Activated CD4-positive, alpha-beta memory T cell treated with anti-CD3 and anti-CD28 coated beads for 36 hours (primary cell): ENCODE data around the gene R3HDM4. TPM values are rescaled to one million over a fixed set of nuclear protein-coding genes. Genes with fewer than 3 reads are reported as not detected.

Source experiments
- CTCF ChIA-PET: fragments of 350-600 bp; sonication (Branson Sonifier 250); formaldehyde crosslinking; loops from one replicate; lab custom pipeline; 2021; ENCODE audit warnings: antibody characterized with exemption, inconsistent platforms; lab: Charles Lee
- POLR2A ChIA-PET: fragments of 350-600 bp; sonication (Branson Sonifier 250); formaldehyde crosslinking; loops from one replicate; lab custom pipeline; 2021; ENCODE audit warnings: antibody characterized with exemption; lab: Charles Lee
- DNase-seq: peaks from one replicate; pipeline ENCODE4 v3.0.0-alpha.2; 2020
- H3K27ac Mint-ChIP-seq: one replicate; pipeline ENCODE4 v1.8.0; 2021; ENCODE audit warnings: mixed read lengths
- H3K27me3 Mint-ChIP-seq: one replicate; pipeline ENCODE4 v1.8.0; 2021; ENCODE audit warnings: mixed read lengths
- H3K36me3 Mint-ChIP-seq: one replicate; pipeline ENCODE4 v1.8.0; 2021; ENCODE audit warnings: mixed read lengths
- H3K4me1 Mint-ChIP-seq: one replicate; pipeline ENCODE4 v1.8.0; 2021; ENCODE audit warnings: low read depth, mixed read lengths
- H3K4me3 Mint-ChIP-seq: one replicate; pipeline ENCODE4 v1.8.0; 2021; ENCODE audit warnings: mild to moderate bottlenecking, mixed read lengths
- H3K9me3 Mint-ChIP-seq: one replicate; pipeline ENCODE4 v1.8.0; 2021; ENCODE audit warnings: mixed read lengths
- intact Hi-C: fragments of 100-400 bp; cut with micrococcal nuclease; formaldehyde crosslinking; loops from one replicate; pipeline ENCODE4 v1.15.1; 2023
- total RNA-seq, 2 experiments: library from RNA; stranded (reverse); gene quantifications; one replicate each; pipeline ENCODE4 v1.2.3, GENCODE V29; 2021

The R3HDM4 gene
- total RNA-seq, 2 experiments from 2014 or later: 80.4 to 81.4 TPM

DNA sequence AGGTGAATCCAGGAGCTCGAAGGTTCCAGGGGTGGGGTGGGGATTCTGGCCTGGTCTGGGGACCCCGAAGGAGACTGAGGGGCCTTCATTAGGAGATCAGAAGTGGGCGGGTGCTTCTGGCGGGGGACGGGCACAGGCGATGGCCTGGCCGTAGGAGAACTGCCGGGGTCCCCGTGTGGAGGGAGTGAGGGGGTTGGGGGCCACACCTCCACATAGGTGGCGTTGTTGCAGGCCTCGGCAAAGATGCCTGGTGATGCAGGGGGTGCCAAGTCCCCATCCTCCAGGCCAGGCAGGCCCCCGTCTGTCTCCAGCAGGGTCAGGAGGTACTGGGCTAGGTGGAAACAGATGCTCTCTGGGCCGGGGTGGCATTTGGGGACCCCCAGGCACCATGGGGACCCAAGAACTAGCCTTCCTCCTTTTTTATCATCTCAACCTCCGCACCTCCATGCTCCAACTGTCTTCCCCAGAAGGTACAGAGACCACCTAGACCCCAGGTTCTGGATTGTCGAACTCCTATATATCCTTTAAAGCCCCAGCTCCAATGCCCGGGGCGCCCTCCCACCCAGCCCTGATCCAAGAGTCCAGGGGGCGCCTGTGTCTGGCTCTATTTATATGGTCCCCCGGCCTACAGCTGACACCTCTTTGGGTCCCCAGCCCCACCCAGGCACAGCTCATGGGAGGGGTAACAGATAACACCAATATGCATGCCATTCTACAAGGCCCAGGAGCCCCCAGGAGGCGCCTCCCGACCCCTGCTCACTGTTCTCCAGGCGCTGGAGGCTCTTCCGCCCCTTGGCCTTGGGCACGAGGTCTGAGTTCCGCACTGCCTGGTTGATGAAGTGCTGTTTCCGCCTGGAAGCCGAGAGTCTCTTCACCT lies 11.6 kb downstream of the R3HDM4 start:
- H3K4me1 Mint-ChIP-seq: peaks cover 20% of the 10 kb centered on the region
- POLR2A ChIA-PET: interaction anchor here (1.1 kb wide), 1 partner anchor 9 kb away, joined by 3 read pairs; the partner anchor contains the start of genes MED16 and RNU6-9
- H3K27me3 Mint-ChIP-seq: no peaks in the 10 kb centered on the region
- H3K27ac Mint-ChIP-seq: no peak overlapping the region
- no peak overlapping the region for H3K4me3 Mint-ChIP-seq
- intact Hi-C loops: no loop called here
- H3K9me3 Mint-ChIP-seq: no peaks in the 10 kb centered on the region
- no peak for DNase-seq
- CTCF ChIA-PET: no interaction called here
- H3K36me3 Mint-ChIP-seq: peaks cover 18% of the 10 kb centered on the region

DNA sequence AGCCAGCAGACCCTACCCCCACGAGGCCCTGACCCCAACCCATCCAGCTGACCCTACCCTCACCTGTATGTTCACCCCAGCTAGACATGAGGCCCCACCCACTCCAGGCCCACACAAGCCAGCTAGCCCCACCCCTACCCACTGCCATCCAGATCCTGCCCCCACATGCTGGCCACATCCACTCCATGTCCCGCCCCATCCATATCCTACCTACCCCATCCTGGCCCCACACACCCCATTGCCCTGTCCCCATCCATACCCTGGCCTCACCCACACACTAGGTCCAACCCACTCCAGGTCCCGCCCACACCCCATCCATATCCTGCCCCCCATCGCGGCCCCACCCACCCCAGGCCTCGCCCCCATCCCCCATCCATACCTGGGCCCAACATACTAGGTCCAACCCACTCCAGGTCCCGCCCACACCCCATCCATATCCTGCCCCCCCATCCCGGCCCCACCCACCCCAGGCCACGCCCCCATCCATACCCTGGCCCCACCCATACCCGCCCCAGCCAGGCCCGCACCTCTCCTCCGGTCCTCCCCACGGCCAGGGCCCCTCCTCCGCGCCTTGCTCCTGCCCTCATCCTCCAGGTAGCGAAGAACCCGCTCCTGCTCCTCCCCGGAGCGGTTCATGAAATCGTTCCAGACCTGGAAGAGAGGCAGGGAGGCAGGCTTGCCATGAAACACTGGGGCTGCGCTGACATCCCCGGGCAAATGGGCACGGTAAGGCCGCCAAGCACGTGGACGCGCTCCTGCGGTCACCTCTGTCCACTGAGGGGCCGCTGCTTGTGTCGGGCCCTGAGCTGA lies 12.5 kb downstream of the R3HDM4 start:
- H3K36me3 Mint-ChIP-seq: peaks cover 19% of the 10 kb centered on the region
- POLR2A ChIA-PET: no interaction called here
- CTCF ChIA-PET: no interaction called here
- peaks cover 13% of the 10 kb centered on the region for H3K4me1 Mint-ChIP-seq
- intact Hi-C loops: no loop called here
- DNase-seq: peak; percentile 56
- no peaks in the 10 kb centered on the region for H3K9me3 Mint-ChIP-seq
- H3K27ac Mint-ChIP-seq: no peak overlapping the region
- H3K4me3 Mint-ChIP-seq: no peak overlapping the region
- no peaks in the 10 kb centered on the region for H3K27me3 Mint-ChIP-seq

DNA sequence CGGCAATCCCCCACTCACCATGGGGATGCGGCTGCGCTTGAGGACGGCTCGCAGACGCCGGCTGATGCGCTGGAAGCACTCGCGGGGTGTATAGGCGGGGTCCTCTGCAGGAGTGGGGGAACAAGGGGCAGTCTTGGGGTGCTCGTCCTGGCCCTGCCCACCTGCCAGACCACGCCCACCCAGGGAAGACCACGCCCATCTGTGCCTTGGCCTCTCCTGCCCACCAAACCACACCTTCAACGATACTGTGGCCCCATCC lies 13.0 kb downstream of the R3HDM4 start:
- Mint-ChIP-seq H3K27me3 (no peaks in the 10 kb centered on the region), H3K4me1 (peaks cover 13% of the 10 kb centered on the region), H3K4me3 (no peak overlapping the region), H3K36me3 (peaks cover 19% of the 10 kb centered on the region), H3K27ac (no peak overlapping the region), H3K9me3 (no peaks in the 10 kb centered on the region)
- intact Hi-C loops: no loop called here
- POLR2A ChIA-PET: no interaction called here
- CTCF ChIA-PET: no interaction called here
- DNase-seq: no peak

DNA sequence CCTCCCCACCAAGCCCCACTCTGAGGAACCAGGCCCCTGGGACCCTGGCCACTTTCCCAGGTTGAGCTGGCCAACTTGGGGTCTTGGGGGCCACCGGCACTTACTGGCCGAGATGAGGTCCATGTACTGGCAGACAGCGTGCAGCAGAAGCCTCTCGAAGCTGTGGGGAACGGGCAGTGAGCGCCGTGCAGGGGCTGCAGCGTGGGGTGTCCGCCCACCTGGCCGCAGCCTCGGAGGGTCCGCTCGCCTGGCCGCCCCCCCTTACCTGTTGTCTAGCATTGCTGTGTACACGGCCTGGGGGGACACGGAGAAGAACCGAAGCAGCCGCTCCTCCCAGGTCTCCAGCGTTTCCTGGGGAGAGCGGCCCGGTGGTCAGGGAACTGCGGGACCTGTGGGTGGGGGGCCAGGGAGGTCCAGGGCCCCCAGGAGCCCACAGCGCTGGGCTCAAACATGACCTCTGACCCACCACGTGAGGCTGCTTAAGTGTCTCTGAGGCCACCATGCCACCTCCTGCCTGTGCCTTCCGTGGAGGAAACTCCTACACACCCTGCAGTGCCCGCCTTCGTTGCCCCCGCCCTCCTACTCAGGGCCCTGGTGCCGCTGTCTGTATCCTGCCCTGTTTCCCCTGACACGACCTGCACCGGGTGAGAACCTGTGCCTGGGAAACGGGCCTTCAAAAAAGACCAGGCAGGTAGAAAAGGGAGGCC lies 13.5 kb downstream of the R3HDM4 start:
- no peak overlapping the region for H3K27ac Mint-ChIP-seq
- ChIA-PET CTCF (no interaction called here), POLR2A (no interaction called here)
- H3K9me3 Mint-ChIP-seq: no peaks in the 10 kb centered on the region
- peaks cover 19% of the 10 kb centered on the region for H3K36me3 Mint-ChIP-seq
- no peak overlapping the region for H3K4me3 Mint-ChIP-seq
- H3K4me1 Mint-ChIP-seq: peaks cover 13% of the 10 kb centered on the region
- H3K27me3 Mint-ChIP-seq: no peaks in the 10 kb centered on the region
- no peak for DNase-seq
- intact Hi-C loops: no loop called here

DNA sequence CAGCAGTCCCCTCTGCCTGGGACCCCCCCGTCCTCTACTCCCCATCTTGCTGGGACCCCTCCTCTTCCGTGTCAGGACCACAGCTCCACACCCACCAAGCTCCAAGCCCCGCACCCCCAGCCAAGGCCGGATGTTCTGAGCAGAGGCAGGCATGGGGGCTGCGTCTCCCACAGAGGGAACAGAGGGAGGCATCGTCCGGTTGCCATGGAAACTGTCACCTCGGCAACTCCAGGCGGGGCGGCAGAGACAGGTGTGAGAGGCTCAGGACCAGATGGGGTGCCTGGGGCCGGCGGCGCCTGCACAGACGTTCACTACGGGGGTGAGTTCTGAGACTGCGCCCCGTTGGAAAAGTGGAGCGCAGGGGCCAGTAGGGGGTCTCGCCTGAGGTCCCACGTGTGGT lies 14.4 kb downstream of the R3HDM4 start:
- H3K36me3 Mint-ChIP-seq: peaks cover 16% of the 10 kb centered on the region
- POLR2A ChIA-PET: no interaction called here
- no peaks in the 10 kb centered on the region for H3K27me3 Mint-ChIP-seq
- peak; percentile 38 for DNase-seq
- no peaks in the 10 kb centered on the region for H3K9me3 Mint-ChIP-seq
- intact Hi-C loops: no loop called here
- CTCF ChIA-PET: interaction anchor here (1.0 kb wide), 1 partner anchor 20 kb away, joined by 3 read pairs; no protein-coding TSS in a partner anchor
- no peak overlapping the region for H3K4me3 Mint-ChIP-seq
- H3K4me1 Mint-ChIP-seq: peaks cover 10% of the 10 kb centered on the region
- no peak overlapping the region for H3K27ac Mint-ChIP-seq

DNA sequence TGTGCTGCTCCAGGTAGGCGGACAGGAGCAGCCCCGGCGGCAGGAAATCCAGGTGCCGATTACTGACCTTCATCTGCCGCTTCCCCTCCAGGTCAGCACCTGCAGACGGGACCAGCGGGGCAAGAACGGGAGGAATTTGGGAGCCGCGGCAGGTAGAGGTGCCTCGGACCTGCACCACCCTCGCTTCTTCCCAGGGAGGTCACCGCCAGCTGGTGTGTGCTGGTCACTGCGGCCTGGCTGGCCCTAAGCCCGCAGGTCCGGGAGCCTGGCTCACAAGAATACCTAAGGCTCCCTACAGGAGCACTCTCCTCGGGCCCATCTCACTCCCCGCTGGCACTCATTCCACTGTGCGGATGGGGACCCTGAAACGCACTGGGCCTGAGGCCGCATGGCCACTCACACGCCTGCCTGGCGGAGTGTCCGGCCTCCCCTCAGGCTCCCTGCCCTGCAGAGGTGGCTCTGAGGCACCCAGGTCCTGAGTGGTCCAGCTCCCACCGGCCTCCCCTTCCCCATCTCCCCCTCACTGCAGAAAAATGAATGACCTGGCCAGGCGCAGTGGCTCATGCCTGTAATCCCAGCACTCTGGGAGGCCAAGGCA lies 15.5 kb downstream of the R3HDM4 start:
- Mint-ChIP-seq H3K27ac (no peak overlapping the region), H3K4me1 (peaks cover 17% of the 10 kb centered on the region), H3K36me3 (peaks cover 21% of the 10 kb centered on the region), H3K4me3 (no peak overlapping the region), H3K27me3 (peaks cover 3% of the 10 kb centered on the region), H3K9me3 (no peaks in the 10 kb centered on the region)
- ChIA-PET POLR2A (no interaction called here), CTCF (no interaction called here)
- intact Hi-C loops: no loop called here
- no peak for DNase-seq

DNA sequence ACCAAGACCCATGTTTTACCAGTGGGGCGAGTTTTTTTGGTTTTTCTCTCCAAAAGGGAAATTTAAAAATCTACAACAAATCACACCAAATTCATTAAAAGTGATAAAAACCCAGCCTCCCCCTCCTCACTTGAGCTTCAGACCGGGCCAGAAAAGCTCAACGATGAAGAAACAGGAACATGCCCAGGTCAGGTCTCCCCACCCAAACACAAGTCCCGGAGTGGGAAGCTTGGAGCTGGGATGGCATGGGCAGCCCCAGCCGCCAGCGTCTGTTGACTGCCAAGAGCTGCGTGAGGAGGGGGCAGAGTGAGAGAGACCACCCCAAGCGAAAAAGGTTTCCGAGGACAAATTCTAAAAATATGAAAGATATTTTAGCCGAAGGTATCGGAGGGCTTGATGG lies 16.0 kb downstream of the R3HDM4 start:
- POLR2A ChIA-PET: no interaction called here
- no peak overlapping the region for H3K27ac Mint-ChIP-seq
- H3K4me1 Mint-ChIP-seq: peaks cover 17% of the 10 kb centered on the region
- H3K27me3 Mint-ChIP-seq: peaks cover 3% of the 10 kb centered on the region
- H3K36me3 Mint-ChIP-seq: peaks cover 19% of the 10 kb centered on the region
- intact Hi-C loops: no loop called here
- DNase-seq: no peak
- H3K4me3 Mint-ChIP-seq: no peak overlapping the region
- H3K9me3 Mint-ChIP-seq: no peaks in the 10 kb centered on the region
- CTCF ChIA-PET: no interaction called here

DNA sequence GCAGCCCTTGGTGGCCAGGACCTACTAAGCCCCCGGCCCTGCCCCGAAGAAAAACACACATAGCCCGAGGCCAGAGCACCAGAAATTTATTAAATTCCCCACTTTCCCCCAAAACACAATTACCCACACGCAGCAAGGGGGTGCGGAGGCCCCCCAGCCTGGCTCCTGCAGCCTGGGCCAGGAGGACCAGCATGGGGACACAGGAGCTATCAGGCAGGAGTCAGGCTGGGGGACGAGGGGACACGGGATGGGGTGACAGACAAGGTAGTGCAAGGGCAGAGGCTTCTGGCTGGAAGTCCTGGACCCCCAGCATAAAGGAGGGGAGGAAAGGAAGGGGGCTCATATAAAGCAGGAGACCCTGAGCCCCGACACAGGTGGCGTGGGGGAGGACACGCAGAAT lies 16.6 kb downstream of the R3HDM4 start:
- intact Hi-C loops: no loop called here
- Mint-ChIP-seq H3K4me1 (peaks cover 16% of the 10 kb centered on the region), H3K36me3 (peaks cover 16% of the 10 kb centered on the region), H3K4me3 (no peak overlapping the region), H3K9me3 (no peaks in the 10 kb centered on the region), H3K27me3 (peaks cover 3% of the 10 kb centered on the region), H3K27ac (no peak overlapping the region)
- CTCF ChIA-PET: no interaction called here
- POLR2A ChIA-PET: no interaction called here
- no peak for DNase-seq

DNA sequence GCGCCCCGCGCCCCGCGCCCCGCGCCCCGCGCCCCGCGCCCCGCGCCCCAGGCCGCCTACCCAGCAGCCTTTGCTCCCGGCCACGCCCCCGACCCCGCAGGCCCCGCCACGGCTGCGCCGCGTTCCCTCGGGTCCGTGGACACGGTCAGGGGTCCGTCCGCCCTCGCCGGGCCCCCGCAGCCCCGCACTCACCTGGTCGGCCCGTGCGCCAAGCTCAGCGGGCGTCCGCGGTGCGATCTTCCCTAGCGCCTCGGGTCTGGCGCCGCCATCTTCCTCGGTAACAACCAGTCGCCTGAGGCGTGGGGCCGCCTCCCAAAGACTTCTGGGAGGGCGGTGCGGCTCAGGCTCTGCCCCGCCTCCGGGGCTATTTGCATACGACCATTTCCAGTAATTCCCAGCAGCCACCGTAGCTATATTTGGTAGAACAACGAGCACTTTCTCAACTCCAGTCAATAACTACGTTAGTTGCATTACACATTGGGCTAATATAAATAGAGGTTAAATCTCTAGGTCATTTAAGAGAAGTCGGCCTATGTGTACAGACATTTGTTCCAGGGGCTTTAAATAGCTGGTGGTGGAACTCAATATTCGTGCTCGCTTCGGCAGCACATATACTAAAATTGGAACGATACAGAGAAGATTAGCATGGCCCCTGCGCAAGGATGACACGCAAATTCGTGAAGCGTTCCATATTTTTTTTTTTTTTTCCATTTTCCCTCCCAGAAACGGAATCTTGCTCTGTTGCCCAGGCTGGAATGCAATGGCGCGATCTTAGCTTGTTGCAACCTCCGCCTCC lies 19.9 kb downstream of the R3HDM4 start, which contains the start of the genes MED16 and RNU6-9:
Gene MED16 (minus strand): TSS at position 294 of the 796 bp plus-strand sequence. CDS start 2,056 bp downstream, outside the sequence.
Gene RNU6-9 (plus strand): TSS at position 591 of the 796 bp plus-strand sequence.
- peak; percentile 93 for DNase-seq
- CTCF ChIA-PET: interaction anchor here (0.7 to 1.2 kb wide), 6 partner anchors 30 to 933 kb away, joined by 3 to 5 read pairs (median 4); partner anchors contain the start of gene WDR18
- intact Hi-C loops: loop anchor here (1.0 to 2.0 kb wide), 3 partner anchors 16 to 96 kb away; partner anchors contain the start of gene PTBP1
- peaks cover 11% of the 10 kb centered on the region for H3K4me1 Mint-ChIP-seq
- H3K9me3 Mint-ChIP-seq: no peaks in the 10 kb centered on the region
- H3K27me3 Mint-ChIP-seq: peaks cover 3% of the 10 kb centered on the region
- peaks cover 16% of the 10 kb centered on the region for H3K36me3 Mint-ChIP-seq
- POLR2A ChIA-PET: interaction anchor here (0.9 to 2.0 kb wide), 4 partner anchors 9 to 27 kb away, joined by 3 to 7 read pairs (median 5); partner anchors contain the start of gene R3HDM4
- H3K27ac Mint-ChIP-seq: peak within 1 kb of the TSS; percentile 99
- peak within 1 kb of the TSS; percentile 83 for H3K4me3 Mint-ChIP-seq

DNA sequence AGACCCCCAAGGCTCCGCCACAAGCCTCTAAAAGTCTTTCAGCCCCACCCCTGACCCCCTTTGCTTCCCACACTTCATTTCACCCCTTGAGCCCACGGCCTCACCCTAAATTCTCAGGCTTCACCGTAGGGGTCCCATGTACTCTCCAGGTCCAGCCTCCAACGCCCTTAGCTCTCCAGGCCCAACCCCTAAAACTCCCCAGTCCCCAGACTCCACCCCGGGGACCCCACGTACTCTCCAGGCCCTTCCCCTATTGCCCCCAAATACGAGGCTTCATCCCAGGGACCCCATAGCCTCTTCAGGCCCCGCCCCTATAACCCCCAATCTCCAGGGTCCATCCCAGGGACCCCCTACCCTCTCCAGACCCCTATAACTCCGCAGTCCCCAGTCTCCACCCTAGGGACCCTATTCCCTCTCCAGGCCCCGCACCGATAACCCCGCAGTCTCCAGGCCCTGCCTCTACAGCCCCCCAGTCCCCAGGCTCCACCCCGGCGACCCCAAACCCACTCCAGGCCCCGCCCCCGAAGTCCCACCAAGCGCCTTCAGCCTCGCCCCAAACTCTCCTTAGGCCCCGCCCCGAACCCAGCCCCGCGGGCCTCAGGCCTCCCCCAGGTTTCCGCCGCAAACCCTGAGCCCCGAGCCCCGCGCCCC lies 20.7 kb downstream of the R3HDM4 start:
- intact Hi-C loops: loop anchor here (2.0 kb wide), 1 partner anchor 20 kb away; no protein-coding TSS in a partner anchor
- peak overlapping the region; percentile 74 for H3K27ac Mint-ChIP-seq
- peaks cover 11% of the 10 kb centered on the region for H3K4me1 Mint-ChIP-seq
- no peaks in the 10 kb centered on the region for H3K9me3 Mint-ChIP-seq
- H3K36me3 Mint-ChIP-seq: peaks cover 19% of the 10 kb centered on the region
- ChIA-PET CTCF (interaction anchor here (1.0 to 1.2 kb wide), 4 partner anchors 29 to 92 kb away, joined by 4 to 5 read pairs (median 5); partner anchors contain the start of gene WDR18), POLR2A (interaction anchor here (0.9 to 2.0 kb wide), 3 partner anchors 10 to 21 kb away, joined by 3 to 7 read pairs (median 5); partner anchors contain the start of gene R3HDM4)
- H3K4me3 Mint-ChIP-seq: peak overlapping the region; percentile 78
- H3K27me3 Mint-ChIP-seq: peaks cover 3% of the 10 kb centered on the region
- DNase-seq: no peak
